ENCODE data around the gene JAM3. TPM values are rescaled to one million over a fixed set of nuclear protein-coding genes. Genes with fewer than 3 reads are reported as not detected.
A peak's percentile ranks its signal among the peaks of the same experiment; 100 is the strongest.

The JAM3 gene
- total RNA-seq, result 10 to 100 TPM; 35.8 to 41.8 TPM
- polyA plus RNA-seq (2013, experiment 1 of 2), result 110 TPM
- 105 TPM for polyA plus RNA-seq (2013, experiment 2 of 2)
- long read RNA-seq, experiment 1, transcript JAM3-201 (9 exons, 3,912 nt), result major isoform, 5 of 20 reads
- long read RNA-seq, experiment 1, partial matches to known transcripts, result 3 of 20 reads
- long read RNA-seq, experiment 1, other reads (novel, unspliced or antisense), result 12 of 20 reads
- long read RNA-seq, experiment 2, transcript JAM3-201 (9 exons, 3,912 nt), result major isoform, 52 of 71 reads
- long read RNA-seq, experiment 2, partial matches to known transcripts, result 4 of 71 reads
- long read RNA-seq, experiment 2, other reads (novel, unspliced or antisense), result 13 of 71 reads
- long read RNA-seq, experiment 3, transcript JAM3-201 (9 exons, 3,912 nt), result major isoform, 231 of 247 reads
- long read RNA-seq, experiment 3, partial matches to known transcripts, result 3 of 247 reads
- long read RNA-seq, experiment 3, other reads (novel, unspliced or antisense), result 13 of 247 reads
- long read RNA-seq, experiment 4, partial matches to known transcripts, result 2 of 12 reads
- long read RNA-seq, experiment 4, other reads (novel, unspliced or antisense), result 5 of 12 reads

GRCh38 chr11:134068829-134069425 lies at the start of gene JAM3:
TSS of gene JAM3 (plus strand) at chr11:134069072. CDS start at chr11:134069084, 12 bp downstream.
- peaks cover 24% of the 10 kb centered on the region for H3K27me3 Mint-ChIP-seq (ENCODE audit: insufficient read depth)
- TF ChIP-seq, protein P1, sequence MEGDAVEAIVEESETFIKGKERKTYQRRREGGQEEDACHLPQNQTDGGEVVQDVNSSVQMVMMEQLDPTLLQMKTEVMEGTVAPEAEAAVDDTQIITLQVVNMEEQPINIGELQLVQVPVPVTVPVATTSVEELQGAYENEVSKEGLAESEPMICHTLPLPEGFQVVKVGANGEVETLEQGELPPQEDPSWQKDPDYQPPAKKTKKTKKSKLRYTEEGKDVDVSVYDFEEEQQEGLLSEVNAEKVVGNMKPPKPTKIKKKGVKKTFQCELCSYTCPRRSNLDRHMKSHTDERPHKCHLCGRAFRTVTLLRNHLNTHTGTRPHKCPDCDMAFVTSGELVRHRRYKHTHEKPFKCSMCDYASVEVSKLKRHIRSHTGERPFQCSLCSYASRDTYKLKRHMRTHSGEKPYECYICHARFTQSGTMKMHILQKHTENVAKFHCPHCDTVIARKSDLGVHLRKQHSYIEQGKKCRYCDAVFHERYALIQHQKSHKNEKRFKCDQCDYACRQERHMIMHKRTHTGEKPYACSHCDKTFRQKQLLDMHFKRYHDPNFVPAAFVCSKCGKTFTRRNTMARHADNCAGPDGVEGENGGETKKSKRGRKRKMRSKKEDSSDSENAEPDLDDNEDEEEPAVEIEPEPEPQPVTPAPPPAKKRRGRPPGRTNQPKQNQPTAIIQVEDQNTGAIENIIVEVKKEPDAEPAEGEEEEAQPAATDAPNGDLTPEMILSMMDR (conservative IDR thresholded peaks at IDR 0.05), result no peak
- H3K27me3 ChIP-seq (ENCODE audit: control insufficient read depth, insufficient read depth, low read length, poor library complexity, severe bottlenecking), result peaks cover 9% of the 10 kb centered on the region
- DNase-seq, result peak; percentile 99
- H3K4me3 ChIP-seq (ENCODE audit: low read length), result peak within 1 kb of the TSS; percentile 77
- H3K9me3 Mint-ChIP-seq, result no peaks in the 10 kb centered on the region
- 0% methylated on average over 17 to 57 of the region's 57 CpGs for WGBS, 2 experiments (ENCODE audit: insufficient coverage in 1 of 2, insufficient read length in 1 of 2)
- peak within 1 kb of the TSS; percentile 82 for H3K27ac ChIP-seq (ENCODE audit: low read depth, low read length)
- H3K4me1 Mint-ChIP-seq, result peaks cover 8% of the 10 kb centered on the region
- no peaks in the 10 kb centered on the region for H3K9me3 ChIP-seq (ENCODE audit: control insufficient read depth, low read length)
- H3K36me3 Mint-ChIP-seq (ENCODE audit: low read depth), result no peaks in the 10 kb centered on the region
- H3K36me3 ChIP-seq (ENCODE audit: control insufficient read depth, insufficient read depth, low read length), result no peaks in the 10 kb centered on the region
- peaks cover 3% of the 10 kb centered on the region for H3K4me1 ChIP-seq (ENCODE audit: control insufficient read depth, insufficient read depth, low read length)
- H3K9ac ChIP-seq (ENCODE audit: extremely low read depth, low read length, poor library complexity, severe bottlenecking), result peak within 1 kb of the TSS; percentile 26
- peak within 1 kb of the TSS; percentile 83 for H3K4me3 Mint-ChIP-seq
- H3K27ac Mint-ChIP-seq, result peak within 1 kb of the TSS; percentile 93

DNA sequence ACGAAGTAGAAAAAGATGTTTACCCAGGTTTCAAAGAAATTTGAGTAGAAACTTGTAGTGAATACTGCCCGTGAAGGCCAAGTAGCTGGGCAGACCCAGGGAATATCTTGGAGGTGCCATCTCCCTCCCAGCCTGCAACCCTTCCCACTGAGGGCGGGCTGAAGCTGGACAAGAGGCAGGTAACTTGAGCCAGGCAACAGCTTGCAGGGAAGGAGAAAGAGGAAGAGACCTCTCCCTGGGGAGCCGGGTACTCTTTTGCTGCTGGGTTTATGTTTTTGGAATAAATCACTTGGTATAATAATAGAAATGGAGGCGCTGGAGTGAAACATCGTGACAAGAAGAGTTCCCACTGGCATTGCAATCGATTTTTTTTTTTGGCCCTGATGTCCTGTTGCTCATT lies 49.4 kb upstream of the JAM3 start:
- WGBS, 2 experiments (ENCODE audit: insufficient coverage in 1 of 2, insufficient read length in 1 of 2), result 80 to 82% methylated on average over 4 to 7 of the region's 7 CpGs
- no peak overlapping the region for H3K4me3 ChIP-seq (ENCODE audit: low read length)

GRCh38 chr11:134020598-134020997 lies 48.3 kb upstream of the JAM3 start:
- Histone ChIP-seq H3K27ac (ENCODE audit: low read depth, low read length) (no peak overlapping the region), H3K9me3 (ENCODE audit: control insufficient read depth, low read length) (no peaks in the 10 kb centered on the region), H3K36me3 (ENCODE audit: control insufficient read depth, insufficient read depth, low read length) (no peaks in the 10 kb centered on the region), H3K9ac (ENCODE audit: extremely low read depth, low read length, poor library complexity, severe bottlenecking) (no peak overlapping the region), H3K4me1 (ENCODE audit: control insufficient read depth, insufficient read depth, low read length) (no peaks in the 10 kb centered on the region), H3K4me3 (ENCODE audit: low read length) (no peak overlapping the region), H3K27me3 (ENCODE audit: control insufficient read depth, insufficient read depth, low read length, poor library complexity, severe bottlenecking) (peaks cover 27% of the 10 kb centered on the region)
- 90 to 93% methylated on average over 6 to 13 of the region's 13 CpGs for WGBS, 2 experiments (ENCODE audit: insufficient coverage in 1 of 2, insufficient read length in 1 of 2)
- Mint-ChIP-seq H3K27ac (no peak overlapping the region), H3K27me3 (ENCODE audit: insufficient read depth) (peaks cover 28% of the 10 kb centered on the region), H3K4me3 (no peak overlapping the region), H3K36me3 (ENCODE audit: low read depth) (no peaks in the 10 kb centered on the region), H3K4me1 (peaks cover under 1% of the 10 kb centered on the region), H3K9me3 (no peaks in the 10 kb centered on the region)
- TF ChIP-seq, protein P1 (conservative IDR thresholded peaks at IDR 0.05), result no peak
- no peak for DNase-seq

More for the DNA sequence above, 49.4 kb upstream of the JAM3 start:
- DNase-seq, result no peak
- Mint-ChIP-seq H3K4me1 (no peaks in the 10 kb centered on the region), H3K4me3 (no peak overlapping the region), H3K36me3 (ENCODE audit: low read depth) (no peaks in the 10 kb centered on the region), H3K27me3 (ENCODE audit: insufficient read depth) (peaks cover 29% of the 10 kb centered on the region), H3K9me3 (no peaks in the 10 kb centered on the region), H3K27ac (no peak overlapping the region)
- TF ChIP-seq, protein P1 (conservative IDR thresholded peaks at IDR 0.05), result no peak
- H3K4me1 ChIP-seq (ENCODE audit: control insufficient read depth, insufficient read depth, low read length), result no peaks in the 10 kb centered on the region
- no peaks in the 10 kb centered on the region for H3K36me3 ChIP-seq (ENCODE audit: control insufficient read depth, insufficient read depth, low read length)
- no peaks in the 10 kb centered on the region for H3K9me3 ChIP-seq (ENCODE audit: control insufficient read depth, low read length)
- peaks cover 29% of the 10 kb centered on the region for H3K27me3 ChIP-seq (ENCODE audit: control insufficient read depth, insufficient read depth, low read length, poor library complexity, severe bottlenecking)
- H3K27ac ChIP-seq (ENCODE audit: low read depth, low read length), result no peak overlapping the region
- H3K9ac ChIP-seq (ENCODE audit: extremely low read depth, low read length, poor library complexity, severe bottlenecking), result no peak overlapping the region

Measured in endodermal cell (in vitro differentiated cells).